G401.6 (cell line): ENCODE measurements around the gene PRR20D.
"Not testable (repeated sequence)": the region's sequence is repeated elsewhere in the genome, so short reads cannot be mapped to it uniquely, and the experiment has no call there.

ENCODE experiments used
- FAIRE-seq: peaks from 2 replicates; lab custom pipeline; 2012; peaks lifted over from hg19 to GRCh38; lab: Jason Lieb, UNC

The PRR20D gene

DNA sequence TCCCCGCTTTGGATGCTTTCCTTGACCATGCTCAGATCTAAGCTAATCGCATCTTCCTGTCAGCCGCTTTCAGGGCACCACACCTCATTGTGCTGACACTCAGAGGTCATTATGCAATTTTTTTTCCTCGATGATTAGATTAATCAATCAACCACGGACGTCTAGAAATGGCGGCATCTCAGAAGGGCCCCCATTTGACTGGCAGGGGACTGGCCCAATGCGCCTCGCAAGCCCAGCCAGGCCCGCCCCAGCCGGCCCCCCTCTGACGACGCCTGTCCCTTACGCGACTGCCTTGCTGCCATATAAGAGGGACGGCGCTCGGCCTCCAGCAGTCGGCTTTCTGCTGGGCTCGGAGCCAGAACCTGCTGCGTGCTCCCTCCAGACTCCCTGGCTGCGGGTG lies at the start of gene PRR20D:
PRR20D (plus strand) TSS at position 301 of the 400 bp plus-strand sequence. CDS start 387 bp downstream, outside the sequence.
- not testable (repeated sequence) for FAIRE-seq

DNA sequence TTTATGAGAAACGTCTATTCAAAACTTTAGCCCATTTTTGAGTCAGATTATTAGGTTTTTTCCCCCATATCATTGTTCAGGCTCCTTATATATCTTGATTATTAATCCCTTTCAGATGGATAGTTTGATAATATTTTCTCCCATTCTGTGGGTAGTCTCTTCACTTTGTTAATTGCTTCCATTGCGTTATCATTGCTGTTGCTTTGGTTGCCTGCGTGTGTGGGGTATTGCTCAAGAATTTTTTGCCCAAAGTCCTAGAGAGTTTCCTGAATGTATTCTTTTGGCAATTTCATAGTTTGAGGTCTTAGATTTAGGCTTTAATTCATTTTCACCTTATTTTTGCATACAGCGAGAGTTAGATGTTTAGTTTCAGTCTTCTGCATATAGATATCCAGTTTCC lies 45.5 kb upstream of the PRR20D start:
- no peak for FAIRE-seq

DNA sequence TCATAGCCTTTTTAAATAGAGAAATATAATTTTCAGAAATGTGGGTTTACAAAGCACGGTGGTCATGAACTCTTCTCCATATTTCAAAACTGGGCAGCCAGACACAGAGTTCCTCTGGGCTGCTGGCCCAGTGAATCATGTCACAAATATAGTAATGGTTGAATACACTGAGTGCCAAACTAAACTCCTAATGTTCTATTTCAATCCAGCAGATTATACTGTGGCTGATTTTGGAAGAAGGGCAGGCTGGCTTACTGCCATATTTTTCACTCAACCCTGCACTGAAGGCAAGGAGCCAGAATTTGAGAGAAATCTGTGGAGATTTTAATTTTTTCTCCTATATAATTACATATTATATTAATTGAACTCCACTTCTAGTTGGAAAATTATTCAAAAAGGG lies 36.8 kb upstream of the PRR20D start:
- no peak for FAIRE-seq

DNA sequence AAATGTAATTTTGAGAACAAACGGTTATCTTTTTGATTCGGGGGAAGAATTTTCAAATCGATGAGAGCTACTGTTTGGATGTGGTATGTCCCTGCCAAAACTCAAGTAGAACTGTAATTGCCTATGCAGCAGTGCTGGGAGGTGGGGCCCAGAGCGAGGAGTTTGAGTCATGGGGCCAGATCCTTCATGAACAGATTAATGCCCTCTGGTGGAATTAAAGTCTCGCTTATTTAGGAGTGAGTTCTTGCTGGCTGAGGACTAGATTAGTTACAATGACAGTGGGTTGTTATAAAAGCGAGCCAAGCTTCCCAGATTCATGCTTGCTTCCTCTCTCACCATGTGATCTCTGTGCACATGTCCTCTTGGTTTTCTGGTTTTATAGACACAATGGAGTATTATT lies 31.5 kb upstream of the PRR20D start:
- no peak for FAIRE-seq

DNA sequence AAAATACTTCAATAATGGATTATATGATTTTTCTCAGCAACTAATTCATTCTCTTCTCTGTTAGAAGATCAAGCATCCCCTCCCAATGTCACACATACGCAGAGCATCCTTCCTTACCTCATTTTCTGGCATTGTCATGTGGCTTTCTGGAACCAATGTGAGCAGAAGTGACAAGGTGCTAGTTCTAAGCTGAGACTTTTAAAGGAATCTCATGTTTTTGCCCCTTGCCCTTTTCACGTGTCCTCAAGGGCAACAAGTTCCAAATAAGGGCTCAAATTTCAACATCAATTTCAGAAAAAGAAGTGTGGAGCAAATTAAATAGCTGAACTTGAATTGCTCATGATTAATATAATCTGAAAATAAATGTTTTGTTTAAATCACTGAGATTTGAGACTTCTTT lies 24.3 kb upstream of the PRR20D start:
- no peak for FAIRE-seq

DNA sequence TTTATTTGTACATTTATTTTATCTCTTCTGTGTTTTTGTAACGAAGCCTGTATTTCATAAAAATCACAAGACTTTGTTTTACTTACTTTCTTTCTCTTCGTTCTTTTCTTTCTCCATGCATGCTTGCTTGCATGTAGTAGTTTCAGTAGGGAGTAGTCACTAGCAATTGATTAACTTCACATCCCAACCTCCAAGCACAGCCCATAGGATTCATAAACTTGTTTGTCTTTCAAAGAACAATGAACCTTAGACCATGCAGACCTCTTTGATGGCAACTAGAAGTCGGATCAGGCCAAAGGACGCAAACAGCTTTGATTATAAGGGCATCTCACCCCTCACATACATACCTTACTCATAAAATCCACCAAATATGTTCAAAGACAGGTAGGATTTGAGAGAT lies 22.8 kb upstream of the PRR20D start:
- FAIRE-seq = no peak

DNA sequence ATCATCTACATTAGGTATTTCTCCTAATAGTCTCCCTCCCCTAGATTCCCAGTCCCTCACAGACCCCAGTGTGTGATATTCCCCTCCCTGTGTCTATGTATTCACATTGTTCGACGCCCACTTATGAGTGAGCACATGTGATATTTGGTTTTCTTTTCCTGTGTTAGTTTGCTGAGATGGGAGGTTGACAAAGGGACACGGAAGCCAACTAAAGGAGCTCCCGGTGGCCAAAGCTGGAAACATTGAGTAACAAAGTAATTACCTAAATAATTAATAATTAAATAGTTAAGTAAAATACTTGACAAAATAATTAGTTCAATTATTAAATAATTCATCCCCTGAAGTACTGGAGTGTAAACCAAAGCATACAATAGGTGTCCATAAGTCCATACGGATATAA lies 21.4 kb upstream of the PRR20D start:
- FAIRE-seq = no peak

DNA sequence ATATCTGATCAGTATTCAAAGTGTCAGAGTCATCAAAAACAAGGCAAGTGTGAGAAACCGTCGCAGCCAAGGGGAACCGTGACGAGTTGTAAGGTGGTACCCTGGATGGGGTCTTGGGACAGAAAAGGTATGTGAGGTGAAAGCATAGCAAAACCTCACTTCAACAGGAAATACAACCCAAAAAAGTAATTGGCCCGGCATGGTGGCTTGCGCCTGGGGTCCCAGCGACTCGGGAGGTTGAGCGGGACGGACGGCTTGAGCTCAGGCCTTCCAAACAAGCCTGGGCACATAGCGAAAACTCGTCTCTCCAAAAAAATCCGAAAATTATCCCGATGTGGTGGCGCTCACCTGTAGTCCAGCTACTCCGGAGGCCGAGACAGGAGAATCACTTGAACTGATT lies 20.7 kb upstream of the PRR20D start:
- FAIRE-seq = not testable (repeated sequence)

DNA sequence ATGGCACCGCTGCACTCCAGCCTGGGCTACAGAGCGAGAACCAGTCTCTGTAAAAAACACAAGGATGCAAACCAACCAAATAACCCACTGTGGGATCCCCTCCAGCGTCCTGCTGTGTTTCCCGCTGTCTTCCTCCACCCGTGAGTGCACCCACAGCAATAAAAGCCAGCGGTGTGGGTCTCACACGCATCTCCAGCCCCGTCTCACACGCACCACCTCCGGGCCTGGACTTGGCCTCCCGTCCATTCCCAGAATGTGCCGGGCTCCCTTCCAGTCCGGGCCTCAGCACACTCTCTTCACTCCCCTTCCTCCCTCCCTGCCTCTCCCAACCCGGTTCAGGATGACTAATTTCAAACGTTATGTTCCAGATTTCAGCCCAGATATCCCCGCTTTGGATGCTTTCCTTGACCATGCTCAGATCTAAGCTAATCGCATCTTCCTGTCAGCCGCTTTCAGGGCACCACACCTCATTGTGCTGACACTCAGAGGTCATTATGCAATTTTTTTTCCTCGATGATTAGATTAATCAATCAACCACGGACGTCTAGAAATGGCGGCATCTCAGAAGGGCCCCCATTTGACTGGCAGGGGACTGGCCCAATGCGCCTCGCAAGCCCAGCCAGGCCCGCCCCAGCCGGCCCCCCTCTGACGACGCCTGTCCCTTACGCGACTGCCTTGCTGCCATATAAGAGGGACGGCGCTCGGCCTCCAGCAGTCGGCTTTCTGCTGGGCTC lies 20.0 kb upstream of the PRR20D start, which contains the start of gene PRR20A:
PRR20A (plus strand) TSS at position 684 of the 734 bp plus-strand sequence. CDS start 387 bp downstream, outside the sequence.
- not testable (repeated sequence) for FAIRE-seq

DNA sequence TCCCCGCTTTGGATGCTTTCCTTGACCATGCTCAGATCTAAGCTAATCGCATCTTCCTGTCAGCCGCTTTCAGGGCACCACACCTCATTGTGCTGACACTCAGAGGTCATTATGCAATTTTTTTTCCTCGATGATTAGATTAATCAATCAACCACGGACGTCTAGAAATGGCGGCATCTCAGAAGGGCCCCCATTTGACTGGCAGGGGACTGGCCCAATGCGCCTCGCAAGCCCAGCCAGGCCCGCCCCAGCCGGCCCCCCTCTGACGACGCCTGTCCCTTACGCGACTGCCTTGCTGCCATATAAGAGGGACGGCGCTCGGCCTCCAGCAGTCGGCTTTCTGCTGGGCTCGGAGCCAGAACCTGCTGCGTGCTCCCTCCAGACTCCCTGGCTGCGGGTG lies 13.2 kb upstream of the PRR20D start, which contains the start of gene PRR20B:
PRR20B (plus strand) TSS at position 301 of the 400 bp plus-strand sequence. CDS start 387 bp downstream, outside the sequence.
- FAIRE-seq = not testable (repeated sequence)

DNA sequence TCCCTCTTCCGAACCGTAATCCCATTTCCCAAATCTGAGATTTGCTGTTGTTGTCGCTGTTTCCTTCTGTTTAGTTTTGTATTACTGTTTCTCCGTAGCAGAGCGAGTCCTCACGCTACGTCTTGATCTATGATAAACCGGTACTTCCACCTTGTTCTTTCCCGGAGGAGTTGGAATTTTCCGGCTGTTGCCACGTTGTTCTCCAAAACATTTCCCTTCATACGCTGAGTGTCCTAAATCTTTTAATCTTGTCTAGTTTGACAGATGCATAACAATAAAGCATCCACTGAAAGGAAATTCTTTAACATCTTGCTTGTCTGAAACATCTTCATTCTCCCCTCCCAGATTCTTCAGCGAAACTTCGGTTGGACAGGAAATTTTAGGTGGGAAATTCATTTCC lies 12.3 kb upstream of the PRR20D start:
- FAIRE-seq = not testable (repeated sequence)

DNA sequence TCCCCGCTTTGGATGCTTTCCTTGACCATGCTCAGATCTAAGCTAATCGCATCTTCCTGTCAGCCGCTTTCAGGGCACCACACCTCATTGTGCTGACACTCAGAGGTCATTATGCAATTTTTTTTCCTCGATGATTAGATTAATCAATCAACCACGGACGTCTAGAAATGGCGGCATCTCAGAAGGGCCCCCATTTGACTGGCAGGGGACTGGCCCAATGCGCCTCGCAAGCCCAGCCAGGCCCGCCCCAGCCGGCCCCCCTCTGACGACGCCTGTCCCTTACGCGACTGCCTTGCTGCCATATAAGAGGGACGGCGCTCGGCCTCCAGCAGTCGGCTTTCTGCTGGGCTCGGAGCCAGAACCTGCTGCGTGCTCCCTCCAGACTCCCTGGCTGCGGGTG lies 6.7 kb upstream of the PRR20D start, which contains the start of gene PRR20C:
PRR20C (plus strand) TSS at position 301 of the 400 bp plus-strand sequence. CDS start 387 bp downstream, outside the sequence.
- FAIRE-seq = not testable (repeated sequence)

DNA sequence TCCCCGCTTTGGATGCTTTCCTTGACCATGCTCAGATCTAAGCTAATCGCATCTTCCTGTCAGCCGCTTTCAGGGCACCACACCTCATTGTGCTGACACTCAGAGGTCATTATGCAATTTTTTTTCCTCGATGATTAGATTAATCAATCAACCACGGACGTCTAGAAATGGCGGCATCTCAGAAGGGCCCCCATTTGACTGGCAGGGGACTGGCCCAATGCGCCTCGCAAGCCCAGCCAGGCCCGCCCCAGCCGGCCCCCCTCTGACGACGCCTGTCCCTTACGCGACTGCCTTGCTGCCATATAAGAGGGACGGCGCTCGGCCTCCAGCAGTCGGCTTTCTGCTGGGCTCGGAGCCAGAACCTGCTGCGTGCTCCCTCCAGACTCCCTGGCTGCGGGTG lies 6.5 kb downstream of the PRR20D start, which contains the start of gene PRR20E:
PRR20E (plus strand) TSS at position 301 of the 400 bp plus-strand sequence. CDS start 387 bp downstream, outside the sequence.
- FAIRE-seq = not testable (repeated sequence)

DNA sequence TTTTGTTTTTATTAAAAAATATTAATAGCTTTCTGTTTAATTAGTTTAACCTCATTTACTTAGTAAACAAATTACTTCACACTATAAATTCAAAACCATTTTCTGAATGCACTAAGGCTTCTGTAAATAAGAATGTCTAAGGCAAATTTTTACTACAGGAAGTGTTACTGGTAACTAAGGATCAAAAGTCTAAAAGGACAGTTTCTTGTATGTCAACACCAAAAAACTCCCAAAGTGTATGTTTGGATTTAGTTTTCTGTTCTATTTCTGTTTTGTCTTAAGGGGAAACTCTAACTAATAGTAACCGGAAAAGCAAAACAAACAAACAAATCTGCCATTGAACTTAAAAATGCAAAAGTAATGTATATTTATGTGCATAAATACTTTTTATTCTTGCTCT lies 31.2 kb downstream of the PRR20D start:
- FAIRE-seq = no peak

DNA sequence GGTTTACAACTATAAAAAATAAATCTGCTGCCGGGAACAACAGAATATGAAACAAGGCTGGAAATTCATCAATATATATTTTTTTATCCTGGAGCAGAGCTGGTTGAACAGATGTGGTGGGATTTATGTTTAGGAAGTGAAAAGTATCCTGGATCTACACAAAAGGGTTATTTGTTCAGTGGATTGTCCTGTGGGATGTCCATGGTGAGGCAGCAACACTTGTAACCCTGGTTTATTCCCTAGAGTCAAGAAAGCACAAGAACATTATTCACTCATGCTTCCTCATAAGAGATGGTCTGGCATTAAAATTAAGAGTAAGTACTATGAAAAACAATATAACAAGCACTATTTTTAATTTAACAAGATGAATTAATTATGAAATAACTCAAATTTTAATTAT lies 52.6 kb downstream of the PRR20D start:
- FAIRE-seq = no peak
